WTC11 (cell line): ENCODE results near the gene ITPR1.

Source experiments
- IRF1 ChIP-seq: sonication (generic); formaldehyde crosslinking; IDR thresholded peaks from 2 replicates; pipeline ENCODE4 v1.8.0; 2023; ENCODE audit warnings: missing genetic modification reagents
- NFATC4 ChIP-seq: fragments of 250-450 bp; sonication (Bioruptor Pico); IDR thresholded peaks from 2 replicates; pipeline ENCODE4 v1.9.0; 2021; ENCODE audit warnings: mild to moderate bottlenecking
- SMAD3 ChIP-seq: sonication (generic); formaldehyde crosslinking; IDR thresholded peaks from 2 replicates; pipeline ENCODE4 v1.8.0; 2022; ENCODE audit warnings: missing genetic modification reagents, mild to moderate bottlenecking, borderline replicate concordance
- SP1 ChIP-seq: sonication (generic); formaldehyde crosslinking; conservative IDR thresholded peaks from 2 replicates; pipeline ENCODE4 v1.8.1; 2022; ENCODE audit warnings: missing genetic modification reagents
- USF1 ChIP-seq: sonication (generic); formaldehyde crosslinking; IDR thresholded peaks from 2 replicates; pipeline ENCODE4 v1.8.0; 2022; ENCODE audit warnings: mild to moderate bottlenecking, missing genetic modification reagents
- TF ChIP-seq, protein P1 (sequence below): fragments of 200-600 bp; IDR thresholded peaks from 2 replicates; pipeline ENCODE4 v1.8.0; 2022; ENCODE audit warnings: antibody characterized with exemption

GRCh38 chr3:4674216-4674615 lies 181.1 kb downstream of the ITPR1 start:
- no peak for TF ChIP-seq NFATC4 (CRISPR knock-in tag)
- TF ChIP-seq, protein P1, sequence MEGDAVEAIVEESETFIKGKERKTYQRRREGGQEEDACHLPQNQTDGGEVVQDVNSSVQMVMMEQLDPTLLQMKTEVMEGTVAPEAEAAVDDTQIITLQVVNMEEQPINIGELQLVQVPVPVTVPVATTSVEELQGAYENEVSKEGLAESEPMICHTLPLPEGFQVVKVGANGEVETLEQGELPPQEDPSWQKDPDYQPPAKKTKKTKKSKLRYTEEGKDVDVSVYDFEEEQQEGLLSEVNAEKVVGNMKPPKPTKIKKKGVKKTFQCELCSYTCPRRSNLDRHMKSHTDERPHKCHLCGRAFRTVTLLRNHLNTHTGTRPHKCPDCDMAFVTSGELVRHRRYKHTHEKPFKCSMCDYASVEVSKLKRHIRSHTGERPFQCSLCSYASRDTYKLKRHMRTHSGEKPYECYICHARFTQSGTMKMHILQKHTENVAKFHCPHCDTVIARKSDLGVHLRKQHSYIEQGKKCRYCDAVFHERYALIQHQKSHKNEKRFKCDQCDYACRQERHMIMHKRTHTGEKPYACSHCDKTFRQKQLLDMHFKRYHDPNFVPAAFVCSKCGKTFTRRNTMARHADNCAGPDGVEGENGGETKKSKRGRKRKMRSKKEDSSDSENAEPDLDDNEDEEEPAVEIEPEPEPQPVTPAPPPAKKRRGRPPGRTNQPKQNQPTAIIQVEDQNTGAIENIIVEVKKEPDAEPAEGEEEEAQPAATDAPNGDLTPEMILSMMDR: no peak
- no peak for TF ChIP-seq USF1
- TF ChIP-seq SMAD3 (CRISPR knock-in tag): no peak
- TF ChIP-seq SP1 (CRISPR knock-in tag): no peak
- TF ChIP-seq IRF1: no peak
